Mammary epithelial cell (primary cell): Measurements from ENCODE around the gene OLFM1.
A peak's percentile ranks its signal among the peaks of the same experiment; 100 is the strongest.

ENCODE experiments used
- EZH2 ChIP-seq: IDR thresholded peaks from 2 replicates; pipeline ENCODE4 v1.6.1; 2012; ENCODE audit warnings: low read length, inconsistent platforms, borderline replicate concordance
- TF ChIP-seq, protein P1 (sequence below), 2 donors: IDR thresholded peaks in 1 of 2; conservative IDR thresholded peaks in 1 of 2; 2 replicates each; pipeline ENCODE4 v1.5.1; 2011 to 2012; ENCODE audit warnings: inconsistent platforms in 2 of 2, low read length in 2 of 2, mild to moderate bottlenecking in 2 of 2, control low read depth in 1 of 2, low read depth in 1 of 2; ENCODE audit not compliant: insufficient read depth in 1 of 2; ENCODE audit errors: extremely low read depth in 1 of 2

DNA sequence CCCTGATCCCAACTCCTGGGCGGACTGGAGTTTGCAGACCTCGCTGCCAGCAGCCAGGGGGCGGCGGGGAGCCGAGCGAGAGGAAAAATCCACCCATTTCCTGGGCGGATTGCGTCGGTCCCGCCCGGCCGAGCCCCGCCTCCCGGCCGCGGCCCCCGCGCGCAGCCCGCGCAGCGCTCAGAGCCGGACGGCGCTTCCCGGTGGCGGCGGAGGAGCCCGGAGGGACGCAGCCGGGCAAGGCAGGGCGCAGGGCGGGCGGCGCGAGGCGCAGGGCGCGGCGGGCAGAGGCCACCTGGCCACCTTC is at the start of gene OLFM1:
- TF ChIP-seq, protein P1, sequence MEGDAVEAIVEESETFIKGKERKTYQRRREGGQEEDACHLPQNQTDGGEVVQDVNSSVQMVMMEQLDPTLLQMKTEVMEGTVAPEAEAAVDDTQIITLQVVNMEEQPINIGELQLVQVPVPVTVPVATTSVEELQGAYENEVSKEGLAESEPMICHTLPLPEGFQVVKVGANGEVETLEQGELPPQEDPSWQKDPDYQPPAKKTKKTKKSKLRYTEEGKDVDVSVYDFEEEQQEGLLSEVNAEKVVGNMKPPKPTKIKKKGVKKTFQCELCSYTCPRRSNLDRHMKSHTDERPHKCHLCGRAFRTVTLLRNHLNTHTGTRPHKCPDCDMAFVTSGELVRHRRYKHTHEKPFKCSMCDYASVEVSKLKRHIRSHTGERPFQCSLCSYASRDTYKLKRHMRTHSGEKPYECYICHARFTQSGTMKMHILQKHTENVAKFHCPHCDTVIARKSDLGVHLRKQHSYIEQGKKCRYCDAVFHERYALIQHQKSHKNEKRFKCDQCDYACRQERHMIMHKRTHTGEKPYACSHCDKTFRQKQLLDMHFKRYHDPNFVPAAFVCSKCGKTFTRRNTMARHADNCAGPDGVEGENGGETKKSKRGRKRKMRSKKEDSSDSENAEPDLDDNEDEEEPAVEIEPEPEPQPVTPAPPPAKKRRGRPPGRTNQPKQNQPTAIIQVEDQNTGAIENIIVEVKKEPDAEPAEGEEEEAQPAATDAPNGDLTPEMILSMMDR (conservative IDR thresholded peaks at IDR 0.05 in 1 of 2, IDR thresholded peaks at IDR 0.05 in 1 of 2; ENCODE audit: extremely low read depth in 1 of 2, insufficient read depth in 1 of 2, low read depth in 1 of 2, low read length in 2 of 2): peak; percentile 6 to 52
- no peak for TF ChIP-seq EZH2
